ENCODE measurements around the gene MORN1. TPM values are rescaled to one million over a fixed set of nuclear protein-coding genes. Genes with fewer than 3 reads are reported as not detected.

MORN1 gene
- total and polyA plus RNA-seq, 2 donors (not counting 3 experiments of a cell fraction or from before 2014, with no cell fraction given), result 4.3 to 6.4 TPM

DNA sequence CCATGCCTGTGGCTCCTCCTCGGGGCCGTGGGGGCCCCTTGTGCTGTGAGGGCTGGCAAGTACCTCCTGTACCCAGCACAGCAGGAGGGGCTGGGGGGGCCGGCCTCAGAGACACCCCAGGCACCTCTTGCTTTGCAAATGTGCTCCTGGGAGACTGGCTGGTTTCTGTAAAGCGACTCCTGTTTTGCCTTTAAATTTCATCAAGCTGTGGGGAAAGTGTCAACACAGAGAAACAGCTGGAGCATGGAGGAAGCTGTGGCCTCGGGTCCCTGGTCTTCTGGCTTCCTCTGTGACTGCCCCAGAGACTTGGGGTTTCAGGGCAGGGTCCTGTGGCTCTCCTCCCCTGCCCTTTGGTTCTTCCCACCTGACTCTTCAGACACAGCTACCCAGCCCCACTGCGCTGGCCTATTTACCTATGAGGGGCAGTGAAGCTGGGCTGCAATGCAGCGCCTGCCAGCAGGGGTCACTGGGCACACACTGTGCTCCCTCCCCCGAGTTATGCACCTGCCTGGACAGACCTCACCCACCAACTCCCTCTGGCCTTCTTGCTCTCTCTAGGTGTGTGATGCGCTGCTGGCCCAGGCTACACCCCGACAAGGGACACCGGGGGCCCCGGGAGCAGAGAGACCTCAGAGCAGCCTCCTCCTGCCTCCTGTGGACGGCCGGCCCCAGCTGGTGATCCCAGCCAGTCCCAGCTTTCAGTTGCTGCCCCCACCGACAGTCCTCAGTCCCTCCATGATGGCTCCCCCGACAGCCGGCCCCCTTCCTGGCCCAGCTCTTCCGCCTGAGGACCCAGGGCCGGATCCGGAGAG lies 38.6 kb upstream of the MORN1 start:
- no peak for DNase-seq (ENCODE audit: low read depth, low spot score)

DNA sequence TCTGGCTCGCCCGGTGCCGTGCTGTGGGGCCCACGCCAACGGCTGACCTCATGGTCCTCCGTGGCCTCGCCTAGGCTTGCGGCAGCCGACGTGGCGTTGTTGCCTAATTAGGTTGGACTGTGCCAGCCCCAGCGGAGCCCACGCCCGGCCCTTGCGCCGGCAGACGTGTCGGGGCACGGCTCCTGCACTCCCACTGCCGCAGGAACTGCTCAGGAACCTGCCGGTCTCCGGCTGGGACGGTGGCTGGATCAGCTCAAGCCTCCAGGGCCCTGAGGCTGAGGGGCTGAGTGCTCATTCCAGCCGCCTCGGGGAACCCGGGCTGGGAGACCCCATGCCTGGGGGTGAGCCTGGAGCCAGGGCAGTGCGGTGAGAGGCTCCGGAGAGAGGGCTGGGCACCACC lies 37.1 kb upstream of the MORN1 start:
- ChIA-PET CTCF (no interaction called here), POLR2A (no interaction called here)
- H3K9ac ChIP-seq (replicated peaks; ENCODE audit: extremely low read depth, insufficient read depth, low read length), result no peak overlapping the region
- H3K27me3 ChIP-seq (ENCODE audit: control insufficient read depth in 2 of 2, insufficient read depth in 2 of 2, low read length in 2 of 2), result no peaks in the 10 kb centered on the region
- intact Hi-C loops (cut with micrococcal nuclease), result no loop called here
- no peaks in the 10 kb centered on the region for H3K79me2 ChIP-seq (ENCODE audit: control insufficient read depth, insufficient read depth, low read length)
- no TSS peak for BruUV-seq (replicated peaks)
- H3K27ac ChIP-seq (ENCODE audit: insufficient read depth, low read depth, low read length), result no peak overlapping the region
- FAIRE-seq (no peak), DNase-seq (ENCODE audit: low read depth, low spot score) (no peak)
- no peaks in the 10 kb centered on the region for H3K4me1 ChIP-seq (ENCODE audit: control insufficient read depth, extremely low read depth, insufficient read depth, low read length)
- dilution Hi-C loops (cut with MboI; ENCODE audit: extremely low pct_ligation_motif_present, low sequenced_read_pairs), result no loop called here
- TF ChIP-seq FOS (IDR thresholded peaks at IDR 0.05; ENCODE audit: borderline replicate concordance, insufficient read depth, low read length) (no peak), MYC (IDR thresholded peaks at IDR 0.05; ENCODE audit: low read depth, low read length) (no peak), POLR2AphosphoS5 (IDR thresholded peaks at IDR 0.05; ENCODE audit: insufficient read depth, low read depth, low read length) (no peak), POLR2A (IDR thresholded peaks at IDR 0.05; ENCODE audit: low read depth, low read length) (no peak), JUN (IDR thresholded peaks at IDR 0.05; ENCODE audit: borderline replicate concordance, insufficient read depth, insufficient read length, low read depth) (no peak), EZH2 (IDR thresholded peaks at IDR 0.05; ENCODE audit: borderline replicate concordance, low read depth, low read length, severe bottlenecking) (no peak), GATA2 (IDR thresholded peaks at IDR 0.05; ENCODE audit: insufficient read depth, insufficient read length, low read depth, low read length) (no peak)
- TF ChIP-seq, protein P1, sequence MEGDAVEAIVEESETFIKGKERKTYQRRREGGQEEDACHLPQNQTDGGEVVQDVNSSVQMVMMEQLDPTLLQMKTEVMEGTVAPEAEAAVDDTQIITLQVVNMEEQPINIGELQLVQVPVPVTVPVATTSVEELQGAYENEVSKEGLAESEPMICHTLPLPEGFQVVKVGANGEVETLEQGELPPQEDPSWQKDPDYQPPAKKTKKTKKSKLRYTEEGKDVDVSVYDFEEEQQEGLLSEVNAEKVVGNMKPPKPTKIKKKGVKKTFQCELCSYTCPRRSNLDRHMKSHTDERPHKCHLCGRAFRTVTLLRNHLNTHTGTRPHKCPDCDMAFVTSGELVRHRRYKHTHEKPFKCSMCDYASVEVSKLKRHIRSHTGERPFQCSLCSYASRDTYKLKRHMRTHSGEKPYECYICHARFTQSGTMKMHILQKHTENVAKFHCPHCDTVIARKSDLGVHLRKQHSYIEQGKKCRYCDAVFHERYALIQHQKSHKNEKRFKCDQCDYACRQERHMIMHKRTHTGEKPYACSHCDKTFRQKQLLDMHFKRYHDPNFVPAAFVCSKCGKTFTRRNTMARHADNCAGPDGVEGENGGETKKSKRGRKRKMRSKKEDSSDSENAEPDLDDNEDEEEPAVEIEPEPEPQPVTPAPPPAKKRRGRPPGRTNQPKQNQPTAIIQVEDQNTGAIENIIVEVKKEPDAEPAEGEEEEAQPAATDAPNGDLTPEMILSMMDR (IDR thresholded peaks at IDR 0.05; ENCODE audit: extremely low read depth in 1 of 2, insufficient read depth in 1 of 2, low read depth in 1 of 2, low read length in 2 of 2), result no peak
- TF ChIP-seq, protein P2, sequence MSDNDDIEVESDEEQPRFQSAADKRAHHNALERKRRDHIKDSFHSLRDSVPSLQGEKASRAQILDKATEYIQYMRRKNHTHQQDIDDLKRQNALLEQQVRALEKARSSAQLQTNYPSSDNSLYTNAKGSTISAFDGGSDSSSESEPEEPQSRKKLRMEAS (IDR thresholded peaks at IDR 0.05; ENCODE audit: insufficient read depth, insufficient read length), result no peak
- H2AFZ ChIP-seq (ENCODE audit: low read depth, low read length), result no peak overlapping the region
- no peak overlapping the region for H3K4me2 ChIP-seq (ENCODE audit: insufficient read depth, low read length)
- no peaks in the 10 kb centered on the region for H3K9me3 ChIP-seq (replicated peaks; ENCODE audit: control insufficient read depth, insufficient read depth, low read length)
- H3K9me1 ChIP-seq (replicated peaks; ENCODE audit: control insufficient read depth, extremely low read depth, insufficient read depth, low read length), result no peaks in the 10 kb centered on the region
- no peak overlapping the region for H3K4me3 ChIP-seq (replicated peaks in 1 of 3; ENCODE audit: insufficient read depth in 1 of 3, low read depth in 1 of 3, low read length in 3 of 3)
- no peaks in the 10 kb centered on the region for H3K36me3 ChIP-seq (ENCODE audit: control insufficient read depth in 2 of 2, extremely low read depth in 1 of 2, insufficient read depth in 2 of 2, low read length in 2 of 2)
- H4K20me1 ChIP-seq (replicated peaks; ENCODE audit: control insufficient read depth, extremely low read depth, insufficient read depth, low read length), result no peaks in the 10 kb centered on the region

More for the DNA sequence above, 38.6 kb upstream of the MORN1 start:
- dilution Hi-C loops (cut with MboI; ENCODE audit: extremely low pct_ligation_motif_present, low sequenced_read_pairs), result no loop called here
- H3K9me3 ChIP-seq (replicated peaks; ENCODE audit: control insufficient read depth, insufficient read depth, low read length), result no peaks in the 10 kb centered on the region
- H3K27me3 ChIP-seq (ENCODE audit: control insufficient read depth in 2 of 2, insufficient read depth in 2 of 2, low read length in 2 of 2), result no peaks in the 10 kb centered on the region
- no peak overlapping the region for H3K9ac ChIP-seq (replicated peaks; ENCODE audit: extremely low read depth, insufficient read depth, low read length)
- intact Hi-C loops (cut with micrococcal nuclease), result no loop called here
- no peak for FAIRE-seq
- H3K36me3 ChIP-seq (ENCODE audit: control insufficient read depth in 2 of 2, extremely low read depth in 1 of 2, insufficient read depth in 2 of 2, low read length in 2 of 2), result no peaks in the 10 kb centered on the region
- no peaks in the 10 kb centered on the region for H3K4me1 ChIP-seq (ENCODE audit: control insufficient read depth, extremely low read depth, insufficient read depth, low read length)
- H3K79me2 ChIP-seq (ENCODE audit: control insufficient read depth, insufficient read depth, low read length), result no peaks in the 10 kb centered on the region
- TF ChIP-seq, protein P1 (IDR thresholded peaks at IDR 0.05; ENCODE audit: extremely low read depth in 1 of 2, insufficient read depth in 1 of 2, low read depth in 1 of 2, low read length in 2 of 2), result peak; percentile 18 to 24
- TF ChIP-seq MYC (IDR thresholded peaks at IDR 0.05; ENCODE audit: low read depth, low read length), result no peak
- ChIA-PET CTCF (no interaction called here), POLR2A (no interaction called here)
- H3K4me3 ChIP-seq (replicated peaks in 1 of 3; ENCODE audit: insufficient read depth in 1 of 3, low read depth in 1 of 3, low read length in 3 of 3), result no peak overlapping the region
- no peaks in the 10 kb centered on the region for H3K9me1 ChIP-seq (replicated peaks; ENCODE audit: control insufficient read depth, extremely low read depth, insufficient read depth, low read length)
- H4K20me1 ChIP-seq (replicated peaks; ENCODE audit: control insufficient read depth, extremely low read depth, insufficient read depth, low read length), result no peaks in the 10 kb centered on the region
- no peak overlapping the region for H3K27ac ChIP-seq (ENCODE audit: insufficient read depth, low read depth, low read length)
- H2AFZ ChIP-seq (ENCODE audit: low read depth, low read length), result no peak overlapping the region
- no peak overlapping the region for H3K4me2 ChIP-seq (ENCODE audit: insufficient read depth, low read length)
- no TSS peak for BruUV-seq (replicated peaks)
